NB4 (cell line): Measurements from ENCODE around the gene SIPA1.

ENCODE experiments used
- CTCF ChIP-seq: IDR thresholded peaks from one replicate; pipeline ENCODE4 v1.5.1; 2012; ENCODE audit warnings: low read depth, low read length
- POLR2A ChIP-seq: IDR thresholded peaks from 2 replicates; pipeline ENCODE4 v1.6.1; 2011; ENCODE audit warnings: mild to moderate bottlenecking; ENCODE audit not compliant: insufficient read length; ENCODE audit errors: extremely low read depth

- TF ChIP-seq POLR2A = no peak
- no peak for TF ChIP-seq CTCF
Observed at GRCh38 chr11:65606876-65607613, 30.9 kb upstream of the SIPA1 start.
